ENCODE results near the gene NUDT2.

- TF ChIP-seq POLR2A (IDR thresholded peaks at IDR 0.05; ENCODE audit: low read length) (no peak), GATA1 (IDR thresholded peaks at IDR 0.05; ENCODE audit: low read depth, low read length) (no peak)
Observed at GRCh38 chr9:34385561-34386230, 56.3 kb downstream of the NUDT2 start.
